GM19035 (cell line): ENCODE results near the gene CHPT1.
A peak's percentile ranks its signal among the peaks of the same experiment; 100 is the strongest.

Experiments used
- ATAC-seq: cut with Tn5 transposase; IDR thresholded peaks from one replicate; pipeline ENCODE4 v1.9.1; 2021; ENCODE audit not compliant: unreplicated experiment

The CHPT1 gene

GRCh38 chr12:101761350-101761749 lies 63.9 kb downstream of the CHPT1 start:
- no peak for ATAC-seq

- ATAC-seq, result no peak
Observed at GRCh38 chr12:101761781-101762180, 64.3 kb downstream of the CHPT1 start.

- ATAC-seq, result no peak
Observed at GRCh38 chr12:101763246-101763931, 65.9 kb downstream of the CHPT1 start.

GRCh38 chr12:101764051-101764792 lies 66.8 kb downstream of the CHPT1 start:
- ATAC-seq, result no peak

GRCh38 chr12:101767537-101767936 lies 70.1 kb downstream of the CHPT1 start:
- ATAC-seq, result no peak

GRCh38 chr12:101768781-101769180 lies 71.3 kb downstream of the CHPT1 start:
- no peak for ATAC-seq

- no peak for ATAC-seq
Observed at GRCh38 chr12:101769865-101770264, 72.4 kb downstream of the CHPT1 start.

GRCh38 chr12:101772012-101772775 lies 74.8 kb downstream of the CHPT1 start:
- no peak for ATAC-seq

- peak; percentile 85 for ATAC-seq
Observed at GRCh38 chr12:101773650-101774162, 76.3 kb downstream of the CHPT1 start.

- no peak for ATAC-seq
Observed at GRCh38 chr12:101775816-101776215, 78.4 kb downstream of the CHPT1 start.

GRCh38 chr12:101777485-101777884 lies 80.0 kb downstream of the CHPT1 start:
- ATAC-seq, result no peak

GRCh38 chr12:101777978-101778377 lies 80.5 kb downstream of the CHPT1 start:
- no peak for ATAC-seq
